DOHH2 (cell line): ENCODE measurements around the gene SYT14.

ENCODE experiments used
- CTCF ChIP-seq: fragments of 200-600 bp; sonication (generic); IDR thresholded peaks from one replicate; pipeline ENCODE4 v1.5.1; 2014; ENCODE audit warnings: antibody characterized with exemption, mild to moderate bottlenecking, low read depth, low read length; ENCODE audit not compliant: poor library complexity, severe bottlenecking
- EZH2phosphoT487 ChIP-seq: fragments of 200-600 bp; sonication (generic); IDR thresholded peaks from 2 replicates; pipeline ENCODE4 v1.6.1; 2017; ENCODE audit warnings: borderline replicate concordance, mild to moderate bottlenecking, antibody characterized with exemption, low read length, moderate library complexity, mixed read lengths

- TF ChIP-seq CTCF (no peak), EZH2phosphoT487 (no peak)
Observed at GRCh38 chr1:210144736-210145135, 206.7 kb downstream of the SYT14 start.
